ENCODE measurements around the gene HSBP1L1.
"Not testable (repeated sequence)": the region's sequence is repeated elsewhere in the genome, so short reads cannot be mapped to it uniquely, and the experiment has no call there.

HSBP1L1 gene

DNA sequence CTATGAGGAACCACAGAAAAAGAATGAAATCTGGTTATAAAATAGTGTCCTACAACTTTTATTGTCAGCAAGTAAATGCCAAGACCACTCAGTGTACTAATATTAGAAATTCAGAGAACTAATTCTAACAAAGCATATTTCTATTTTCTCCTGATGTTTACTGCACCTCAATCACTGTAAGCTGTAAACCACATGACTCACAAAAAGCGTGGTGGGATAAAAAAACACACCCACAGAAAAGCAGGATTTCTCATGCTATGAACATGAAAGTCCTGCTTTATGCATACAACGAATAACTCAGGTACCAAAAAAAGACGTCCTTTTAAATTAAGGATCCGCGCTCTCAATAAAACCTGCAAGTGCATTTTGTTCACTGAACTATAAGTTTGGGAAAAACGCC lies 23.1 kb downstream of the HSBP1L1 start:
- DNase-seq: no peak

DNA sequence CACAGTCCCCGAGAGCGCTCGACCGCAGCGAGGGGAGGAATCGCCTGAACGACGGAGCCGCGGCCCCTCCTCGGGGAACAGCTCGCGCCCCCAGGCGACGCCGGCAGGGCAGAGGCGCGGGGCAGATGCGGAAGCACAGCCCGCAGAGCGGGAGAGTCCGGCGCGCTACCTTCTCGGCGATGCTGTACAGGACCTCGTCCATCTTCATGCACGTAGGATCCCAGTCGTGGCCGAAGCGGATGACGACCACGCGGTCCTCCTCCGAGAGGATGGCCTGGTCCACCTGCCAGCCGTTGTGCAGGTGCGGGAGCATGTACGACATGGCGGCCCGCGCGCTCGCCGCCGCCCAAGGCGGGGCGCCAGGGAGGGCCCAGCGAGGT lies 23.6 kb downstream of the HSBP1L1 start:
- DNase-seq: peak; percentile 74

DNA sequence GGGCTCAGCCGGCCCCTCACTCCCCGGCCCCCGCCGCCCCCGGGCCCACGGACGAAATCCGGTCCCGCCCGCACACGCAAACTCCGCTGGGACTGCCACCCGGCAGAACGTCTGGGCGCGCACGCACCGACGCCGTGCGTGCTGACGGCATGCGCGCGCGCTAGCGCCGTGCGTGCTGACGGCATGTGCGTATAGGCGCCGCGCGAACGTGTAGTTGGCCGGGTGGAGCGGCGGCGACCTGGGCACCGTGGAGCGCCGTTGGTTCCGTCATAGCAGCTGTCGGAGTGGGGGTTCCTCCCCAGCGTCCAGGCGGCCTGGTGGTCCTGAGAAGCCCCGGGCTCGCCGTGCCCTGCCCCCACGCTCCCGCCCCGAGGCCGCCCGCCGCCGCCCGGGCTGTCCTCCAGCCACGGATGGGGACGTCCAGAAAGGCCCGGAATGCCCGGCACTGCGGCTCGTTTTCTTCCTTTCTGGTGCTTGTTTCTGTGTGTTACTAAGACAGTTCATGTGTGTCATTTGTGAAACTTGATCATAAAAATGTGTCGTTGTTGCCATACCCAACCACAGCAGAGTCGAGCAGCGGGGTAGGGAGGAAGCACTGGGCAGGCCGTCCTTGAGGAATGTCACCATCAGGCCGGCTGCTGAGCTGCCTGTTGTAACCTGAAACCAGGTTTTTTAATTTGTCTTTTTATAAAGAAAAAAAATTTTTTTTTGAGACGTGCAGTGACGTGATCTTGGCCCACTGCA lies 24.2 kb downstream of the HSBP1L1 start, which contains the start of gene TXNL4A:
Gene TXNL4A, minus strand, starts transcription at position 113 of the 744 bp plus-strand sequence. CDS start 171 bp downstream, outside the sequence.
- peak; percentile 90 for DNase-seq

DNA sequence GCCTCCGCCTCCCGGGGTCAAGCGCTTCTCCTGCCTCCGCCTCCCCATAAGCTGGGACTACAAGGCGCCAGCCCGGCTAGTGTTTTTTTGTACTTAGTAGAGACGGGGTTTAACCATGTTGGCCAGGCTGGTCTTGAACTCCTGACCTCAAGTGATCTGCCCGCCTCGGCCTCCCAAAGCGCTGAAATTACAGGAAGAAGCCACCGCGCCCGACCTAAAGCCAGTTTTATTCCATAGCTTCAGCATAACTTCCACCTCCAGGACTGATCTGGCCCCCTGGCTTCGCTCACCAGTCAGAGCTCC lies 24.7 kb downstream of the HSBP1L1 start:
- peak; percentile 21 for DNase-seq

DNA sequence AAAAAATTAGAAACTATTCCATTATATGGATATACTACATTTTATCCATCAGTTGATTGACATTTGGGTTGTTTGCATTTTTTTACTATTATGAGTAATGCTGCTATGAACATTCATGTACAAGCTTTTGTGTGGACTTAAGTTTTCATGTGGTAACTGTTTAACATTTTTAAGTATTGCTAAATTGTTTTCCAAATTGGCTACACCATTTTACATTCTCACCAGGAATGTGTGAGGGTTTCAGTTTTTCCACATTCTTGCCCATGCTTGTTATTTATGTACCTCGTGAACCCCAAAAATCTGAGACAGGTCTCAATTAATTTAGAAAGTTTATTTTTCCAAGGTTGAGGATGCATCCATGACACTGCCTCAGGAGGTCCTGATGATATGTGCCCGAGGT lies 27.1 kb downstream of the HSBP1L1 start:
- no peak for DNase-seq

DNA sequence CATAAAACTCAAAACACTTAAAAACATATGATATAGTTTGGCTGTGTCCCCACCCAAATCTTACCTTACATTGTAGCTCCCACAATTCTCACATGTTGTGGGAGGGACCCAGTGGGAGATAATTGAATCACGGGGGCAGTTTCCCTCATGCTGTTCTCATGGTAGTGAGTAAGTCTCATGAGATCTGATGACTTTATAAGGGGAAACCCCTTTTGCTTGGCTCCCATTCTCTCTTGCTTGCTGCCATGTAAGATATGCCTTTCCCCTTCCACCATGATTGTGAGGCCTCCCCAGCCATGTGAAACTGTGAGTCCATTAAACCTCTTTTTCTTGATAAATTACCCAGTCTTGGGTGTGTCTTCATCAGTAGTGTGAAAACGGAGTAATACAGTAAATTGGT lies 35.3 kb downstream of the HSBP1L1 start:
- DNase-seq: not testable (repeated sequence)

DNA sequence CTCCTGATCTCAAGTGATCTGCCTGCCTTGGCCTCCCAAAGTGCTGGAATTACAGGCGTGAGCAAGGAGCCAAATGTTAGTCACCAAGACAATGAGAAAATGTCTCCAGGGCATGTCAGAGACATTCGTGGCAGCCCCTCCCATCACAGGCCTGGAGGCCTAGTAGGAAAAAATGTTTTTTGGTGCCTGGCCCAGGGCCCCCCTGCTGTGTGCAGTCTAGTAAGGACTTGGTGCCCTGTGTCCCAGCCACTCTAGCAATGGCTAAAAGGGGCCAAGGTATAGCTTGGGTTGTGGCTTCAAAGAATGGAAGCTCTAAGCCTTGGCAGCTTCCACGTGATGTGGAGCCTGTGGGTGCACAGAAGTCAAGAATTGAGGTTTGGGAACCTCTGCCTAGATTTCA lies 36.4 kb downstream of the HSBP1L1 start:
- DNase-seq: no peak

DNA sequence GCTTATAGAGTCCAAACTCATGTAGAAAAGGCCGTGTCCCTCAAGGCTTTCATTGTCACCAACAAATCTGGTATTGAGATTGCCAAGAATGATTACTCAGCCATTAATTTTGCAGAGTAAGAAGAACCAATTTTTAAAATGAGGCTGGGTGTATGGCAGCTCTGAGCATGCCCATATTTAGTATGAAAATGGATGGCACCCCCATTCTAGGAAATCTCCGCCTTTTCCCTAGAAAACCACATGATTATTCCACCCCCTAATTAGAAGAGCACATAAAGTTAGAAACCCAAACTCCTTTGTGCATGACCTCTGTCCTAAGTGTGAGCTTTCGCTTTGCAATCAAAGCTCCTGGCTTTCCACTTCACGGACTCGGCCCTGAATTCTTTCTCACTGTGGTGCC lies 38.0 kb downstream of the HSBP1L1 start:
- no peak for DNase-seq

DNA sequence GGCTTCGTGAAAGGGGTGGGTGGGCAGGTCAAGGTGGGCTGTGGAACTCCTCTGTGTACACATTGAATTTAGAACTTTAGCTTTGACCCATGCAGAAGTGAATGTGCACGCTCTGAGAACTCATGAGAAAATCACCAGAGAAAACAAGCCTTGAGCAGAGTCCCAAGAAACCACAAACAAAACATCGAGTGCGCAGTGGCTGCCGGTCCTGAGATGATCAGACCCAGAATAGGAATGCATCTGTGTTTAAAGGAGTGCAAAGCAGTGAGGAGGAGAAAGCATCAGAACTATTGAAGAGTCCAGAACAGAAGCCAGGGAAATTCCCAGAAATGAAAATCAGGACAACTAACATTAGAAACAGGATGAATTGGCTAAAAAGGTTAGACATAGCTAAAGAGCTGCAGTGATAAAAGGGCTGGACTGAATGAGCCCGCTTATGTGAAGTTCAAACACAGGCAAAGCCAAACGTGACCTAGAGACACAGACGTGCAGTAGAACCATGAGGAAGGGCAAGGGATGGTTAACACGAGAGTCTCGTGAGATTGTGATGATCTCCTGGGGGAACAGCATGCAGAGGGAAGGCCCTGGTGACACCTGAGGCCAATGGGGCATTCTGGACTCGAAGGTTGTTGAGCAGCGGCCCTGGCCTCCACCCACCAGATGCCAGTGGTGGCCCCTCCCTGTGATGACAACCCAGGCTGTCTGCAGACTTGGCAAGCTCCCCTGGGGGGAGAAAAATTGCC lies 40.3 kb downstream of the HSBP1L1 start:
- DNase-seq: no peak

DNA sequence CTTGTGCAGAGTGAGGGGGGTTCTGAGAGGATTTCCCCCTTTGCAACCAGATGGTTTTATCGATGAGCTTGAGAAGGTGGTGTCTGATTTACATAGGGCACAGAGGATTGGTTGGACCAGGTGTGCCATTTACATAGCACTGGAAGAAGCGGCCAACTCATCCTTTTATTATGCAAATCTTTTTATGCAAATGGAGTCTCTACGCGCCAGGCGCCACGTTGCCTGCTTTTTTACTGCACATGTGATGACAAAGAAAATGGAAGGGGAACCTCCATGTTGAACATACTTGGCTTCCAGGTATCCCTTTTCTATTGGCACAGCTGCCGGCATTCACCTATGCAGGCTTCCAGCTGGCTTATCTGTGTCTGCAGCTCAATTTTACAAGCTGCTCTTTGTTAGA lies 42.3 kb downstream of the HSBP1L1 start:
- no peak for DNase-seq

DNA sequence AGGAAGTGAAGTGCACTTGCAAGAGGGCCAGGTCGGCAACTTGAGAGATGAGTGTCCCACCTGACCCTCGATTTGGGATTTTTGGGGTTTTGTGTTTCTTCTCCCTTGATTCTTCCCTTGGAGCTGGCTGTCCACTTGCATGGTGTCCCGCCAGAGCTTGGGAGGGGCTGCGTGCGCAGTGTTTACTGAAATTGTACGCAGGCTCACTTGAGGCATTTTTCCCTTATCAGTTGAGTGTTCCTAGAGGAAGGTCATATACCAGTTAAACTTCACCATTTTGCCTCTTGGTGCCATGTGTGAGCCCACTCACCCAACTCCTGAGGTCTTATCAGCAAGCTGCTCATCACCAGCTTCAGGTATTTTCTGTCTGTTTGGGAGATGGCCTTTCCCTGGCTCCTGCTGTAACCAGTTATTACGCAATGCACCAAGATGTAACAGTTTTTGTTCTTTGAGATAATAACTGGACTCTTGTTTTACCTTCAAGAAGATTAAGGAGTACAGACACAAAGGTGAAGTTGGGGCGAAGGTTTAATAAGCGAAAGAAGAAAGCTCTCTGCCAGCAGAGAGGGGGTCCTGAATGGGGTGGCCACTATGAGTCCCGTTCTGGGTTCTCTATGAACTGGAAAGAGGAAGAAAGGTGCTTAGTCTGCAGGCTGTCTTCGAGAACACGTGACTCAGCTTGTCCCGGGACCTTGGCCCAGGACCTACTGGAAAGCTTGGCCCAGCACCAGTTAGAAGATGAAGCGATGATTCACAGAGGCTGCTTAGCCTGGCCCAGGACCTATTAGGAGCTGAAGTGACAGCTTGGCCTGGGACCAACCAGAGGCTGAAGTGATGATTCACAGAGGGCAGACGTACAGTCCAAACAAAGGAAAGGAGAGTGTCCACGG lies 45.5 kb downstream of the HSBP1L1 start:
- DNase-seq: no peak

DNA sequence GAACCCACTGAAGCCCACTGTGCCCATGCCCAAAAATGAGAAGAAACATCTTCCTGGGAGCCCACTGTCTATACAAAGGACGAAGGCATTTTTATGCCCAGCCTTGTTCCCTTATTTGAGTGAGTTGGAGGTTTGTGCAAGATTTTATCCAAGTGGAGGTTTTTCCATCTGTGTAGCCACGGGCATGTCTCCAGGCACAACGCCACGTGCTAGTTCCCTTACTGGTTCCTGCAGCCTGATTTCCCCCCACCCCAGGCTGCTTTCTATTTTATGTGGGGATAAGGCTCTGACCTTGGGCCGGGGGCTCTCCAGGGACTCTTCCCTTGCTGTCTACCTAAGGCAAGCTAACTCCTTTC lies 46.1 kb downstream of the HSBP1L1 start:
- DNase-seq: no peak

DNA sequence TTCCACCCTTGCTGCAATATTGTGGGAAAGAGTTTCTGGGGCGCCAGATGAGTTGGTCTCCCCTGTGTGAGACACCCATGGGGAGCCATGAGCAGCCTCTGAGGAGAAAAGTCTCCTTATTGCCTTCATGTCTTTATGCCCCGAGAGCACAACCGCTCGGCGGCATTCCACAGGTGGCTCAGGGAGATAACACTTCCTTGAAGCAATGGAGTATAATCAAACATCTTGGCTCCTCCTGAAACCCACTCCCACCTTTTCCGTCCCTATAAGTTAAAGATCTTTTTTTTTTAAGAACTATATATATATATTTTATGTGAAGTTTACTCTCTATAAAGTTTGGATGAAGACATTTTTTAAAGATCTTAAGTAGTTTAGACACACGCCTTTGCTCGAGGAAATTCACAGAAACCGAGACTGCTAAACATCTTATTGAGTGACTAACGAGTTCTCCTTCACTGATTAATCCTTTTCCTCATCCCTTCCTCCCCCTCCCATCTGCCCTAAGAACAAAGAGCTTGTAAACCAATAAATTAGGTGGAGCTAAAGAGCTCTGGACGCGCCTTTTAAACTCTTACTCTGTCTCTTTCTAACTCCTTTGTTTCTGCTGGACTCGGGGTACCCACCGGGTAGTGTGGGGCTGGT lies 47.2 kb downstream of the HSBP1L1 start:
- DNase-seq: not testable (repeated sequence)

DNA sequence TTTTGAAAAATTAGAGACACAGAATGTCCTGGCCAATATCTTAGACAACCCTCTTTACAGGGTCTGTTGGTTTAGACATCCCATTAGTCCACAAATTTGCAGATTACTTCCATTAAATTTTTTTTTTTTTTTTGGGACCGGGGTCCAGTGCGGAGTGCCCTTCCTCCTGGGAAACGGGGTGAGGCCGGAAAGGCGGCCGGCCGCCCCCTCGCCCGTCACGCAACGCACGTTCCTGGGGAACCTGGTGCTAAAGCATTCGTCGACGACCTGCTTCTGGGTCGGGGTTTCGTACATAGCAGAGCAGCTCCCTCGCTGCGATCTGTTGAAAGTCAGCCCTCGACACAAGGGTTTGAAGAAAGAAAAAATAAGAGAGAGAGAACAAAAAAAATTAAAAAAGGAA lies 48.3 kb downstream of the HSBP1L1 start:
- DNase-seq: no peak
